Stomach (tissue), 4 donors: Measurements from ENCODE around the gene SLC25A26.

Source experiments
- EP300 ChIP-seq: sonication (generic); formaldehyde crosslinking; IDR thresholded peaks from one replicate; pipeline ENCODE4 v1.6.1; 2017; ENCODE audit warnings: antibody characterized with exemption
- POLR2A ChIP-seq, 4 donors: fragments of 450-650 bp; IDR thresholded peaks; one replicate each; pipeline ENCODE4 v1.6.1; 2016; ENCODE audit warnings: antibody characterized with exemption in 4 of 4, control low read depth in 2 of 4, mild to moderate bottlenecking in 1 of 4, moderate library complexity in 1 of 4
- TF ChIP-seq, protein P1 (sequence below), 7 experiments: fragments of 450-650 bp in 4 of 7; fragments of 200-600 bp in 3 of 7; sonication (generic) in 3 of 7; IDR thresholded peaks; one replicate each; pipeline ENCODE4 v1.5.1; 2016 to 2019; ENCODE audit warnings: antibody characterized with exemption in 7 of 7, control low read depth in 2 of 7, mild to moderate bottlenecking in 1 of 7

DNA sequence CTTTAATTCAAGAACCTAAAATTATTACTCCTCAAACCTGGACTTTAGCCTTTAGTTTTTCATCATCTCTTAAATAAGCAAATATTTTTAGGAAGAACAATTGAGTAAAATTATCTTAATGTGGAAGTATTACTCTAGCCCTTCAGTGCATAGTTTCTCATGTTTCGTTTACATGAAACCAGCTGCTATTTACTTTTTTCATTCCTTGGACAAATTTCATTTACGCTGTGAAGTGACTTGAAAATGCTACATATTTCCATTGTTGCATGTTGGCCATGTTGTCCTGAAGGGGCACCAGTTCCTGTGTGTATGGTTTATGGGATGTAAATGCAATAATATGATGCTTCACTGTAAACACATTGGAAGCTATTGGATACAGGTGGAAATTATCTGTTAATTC is 49.9 kb downstream of the SLC25A26 start:
- TF ChIP-seq, protein P1, sequence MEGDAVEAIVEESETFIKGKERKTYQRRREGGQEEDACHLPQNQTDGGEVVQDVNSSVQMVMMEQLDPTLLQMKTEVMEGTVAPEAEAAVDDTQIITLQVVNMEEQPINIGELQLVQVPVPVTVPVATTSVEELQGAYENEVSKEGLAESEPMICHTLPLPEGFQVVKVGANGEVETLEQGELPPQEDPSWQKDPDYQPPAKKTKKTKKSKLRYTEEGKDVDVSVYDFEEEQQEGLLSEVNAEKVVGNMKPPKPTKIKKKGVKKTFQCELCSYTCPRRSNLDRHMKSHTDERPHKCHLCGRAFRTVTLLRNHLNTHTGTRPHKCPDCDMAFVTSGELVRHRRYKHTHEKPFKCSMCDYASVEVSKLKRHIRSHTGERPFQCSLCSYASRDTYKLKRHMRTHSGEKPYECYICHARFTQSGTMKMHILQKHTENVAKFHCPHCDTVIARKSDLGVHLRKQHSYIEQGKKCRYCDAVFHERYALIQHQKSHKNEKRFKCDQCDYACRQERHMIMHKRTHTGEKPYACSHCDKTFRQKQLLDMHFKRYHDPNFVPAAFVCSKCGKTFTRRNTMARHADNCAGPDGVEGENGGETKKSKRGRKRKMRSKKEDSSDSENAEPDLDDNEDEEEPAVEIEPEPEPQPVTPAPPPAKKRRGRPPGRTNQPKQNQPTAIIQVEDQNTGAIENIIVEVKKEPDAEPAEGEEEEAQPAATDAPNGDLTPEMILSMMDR (IDR thresholded peaks at IDR 0.05): no peak
- TF ChIP-seq EP300: no peak
- TF ChIP-seq POLR2A (IDR thresholded peaks at IDR 0.05): no peak
